ENCODE results near the gene ACTRT2.

The ACTRT2 gene

DNA sequence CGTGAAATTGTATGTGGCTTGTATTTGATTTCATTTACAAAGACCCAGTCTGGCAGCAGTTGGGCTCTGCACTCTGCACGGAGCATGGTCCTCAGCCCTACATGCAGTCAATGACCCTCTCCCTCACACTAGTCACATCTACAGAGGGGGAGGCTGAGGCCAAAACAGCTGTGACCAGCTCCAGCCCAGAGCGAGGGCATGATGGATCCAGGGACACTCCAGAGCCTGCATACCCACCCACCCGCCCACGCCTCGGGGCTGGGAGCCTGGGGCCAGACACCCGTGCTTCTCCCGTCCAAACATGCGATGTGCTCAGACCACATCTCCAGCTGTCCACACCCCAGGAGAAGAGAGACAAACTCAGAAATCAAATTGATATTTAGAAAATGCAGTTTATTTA lies 33.8 kb downstream of the ACTRT2 start:
- no peak for DNase-seq (ENCODE audit: low read depth)

DNA sequence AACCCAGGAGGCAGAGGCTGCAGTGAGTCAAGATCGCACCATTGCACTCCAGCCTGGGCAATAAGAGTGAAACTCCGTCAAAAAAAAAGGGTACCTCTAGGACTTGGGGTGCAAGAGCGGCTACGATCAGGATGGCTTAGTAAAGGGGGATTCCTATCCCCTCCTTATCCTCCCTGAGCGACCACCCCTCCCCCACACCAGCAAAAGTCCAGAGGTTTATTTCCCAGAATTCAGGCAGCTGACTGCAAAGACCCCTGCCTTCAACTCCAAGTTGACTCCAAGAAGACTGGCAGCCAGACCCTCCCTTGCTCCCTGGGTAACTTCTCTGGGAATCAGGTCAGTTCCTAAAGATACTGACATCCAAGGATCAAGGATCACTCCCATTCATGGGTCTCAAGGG lies 35.4 kb downstream of the ACTRT2 start:
- no peak for DNase-seq (ENCODE audit: low read depth)

DNA sequence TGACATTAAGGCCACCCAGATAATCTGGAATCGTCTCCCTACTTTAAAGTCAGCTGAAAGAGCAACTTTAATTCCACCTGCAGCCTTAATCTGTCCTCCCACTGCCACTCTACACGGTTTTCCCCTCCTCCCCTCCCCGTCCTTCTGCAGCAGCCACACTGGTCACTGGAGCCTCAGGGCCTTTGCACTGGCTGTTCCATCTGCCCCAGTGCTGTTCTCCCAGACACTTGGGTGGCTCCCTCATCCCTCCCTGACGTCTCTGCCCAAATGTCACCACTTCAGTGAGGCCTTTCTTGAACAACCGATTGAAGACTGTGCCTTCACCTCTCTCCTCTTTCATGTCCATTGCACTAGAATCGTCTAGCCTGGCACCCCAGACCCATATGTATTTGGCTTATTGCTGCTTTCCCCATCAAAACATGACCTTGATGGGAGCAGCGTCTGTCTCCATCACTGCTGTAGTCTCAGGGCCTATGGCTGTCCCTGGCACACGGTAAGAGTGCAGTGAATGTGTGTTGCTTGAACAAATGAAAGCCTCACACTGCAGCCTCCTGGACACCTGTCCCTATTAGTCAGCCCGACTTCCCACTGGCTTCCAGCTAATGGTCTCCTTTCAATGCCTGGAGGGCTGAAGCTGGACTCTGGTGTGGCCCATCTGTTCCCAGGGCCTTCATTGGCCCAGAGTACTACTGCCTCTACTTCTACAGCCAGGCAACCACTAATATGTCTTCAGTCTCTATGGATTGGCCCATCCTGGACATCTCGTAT lies 37.2 kb downstream of the ACTRT2 start:
- DNase-seq (ENCODE audit: low read depth), result no peak

DNA sequence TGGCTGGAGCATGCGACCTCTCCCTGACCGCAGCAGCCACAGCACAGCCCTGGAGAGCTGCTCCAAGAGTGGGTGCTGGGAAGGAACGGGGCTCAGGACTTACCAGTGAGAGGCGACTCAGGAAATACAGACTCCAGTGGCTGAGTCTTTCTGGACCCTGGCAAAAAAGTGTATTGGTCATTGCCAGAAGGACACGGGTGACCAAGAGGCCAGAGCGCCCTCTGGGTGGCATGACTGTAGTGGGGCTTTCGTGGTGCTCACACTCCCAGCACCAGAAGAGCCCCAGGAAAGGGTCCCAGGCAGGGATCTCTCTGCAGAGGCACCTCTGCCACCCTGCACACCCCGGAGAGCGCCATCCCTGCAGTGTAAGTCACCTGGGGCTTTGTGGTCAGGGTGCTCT lies 38.9 kb downstream of the ACTRT2 start:
- DNase-seq (ENCODE audit: low read depth), result no peak

DNA sequence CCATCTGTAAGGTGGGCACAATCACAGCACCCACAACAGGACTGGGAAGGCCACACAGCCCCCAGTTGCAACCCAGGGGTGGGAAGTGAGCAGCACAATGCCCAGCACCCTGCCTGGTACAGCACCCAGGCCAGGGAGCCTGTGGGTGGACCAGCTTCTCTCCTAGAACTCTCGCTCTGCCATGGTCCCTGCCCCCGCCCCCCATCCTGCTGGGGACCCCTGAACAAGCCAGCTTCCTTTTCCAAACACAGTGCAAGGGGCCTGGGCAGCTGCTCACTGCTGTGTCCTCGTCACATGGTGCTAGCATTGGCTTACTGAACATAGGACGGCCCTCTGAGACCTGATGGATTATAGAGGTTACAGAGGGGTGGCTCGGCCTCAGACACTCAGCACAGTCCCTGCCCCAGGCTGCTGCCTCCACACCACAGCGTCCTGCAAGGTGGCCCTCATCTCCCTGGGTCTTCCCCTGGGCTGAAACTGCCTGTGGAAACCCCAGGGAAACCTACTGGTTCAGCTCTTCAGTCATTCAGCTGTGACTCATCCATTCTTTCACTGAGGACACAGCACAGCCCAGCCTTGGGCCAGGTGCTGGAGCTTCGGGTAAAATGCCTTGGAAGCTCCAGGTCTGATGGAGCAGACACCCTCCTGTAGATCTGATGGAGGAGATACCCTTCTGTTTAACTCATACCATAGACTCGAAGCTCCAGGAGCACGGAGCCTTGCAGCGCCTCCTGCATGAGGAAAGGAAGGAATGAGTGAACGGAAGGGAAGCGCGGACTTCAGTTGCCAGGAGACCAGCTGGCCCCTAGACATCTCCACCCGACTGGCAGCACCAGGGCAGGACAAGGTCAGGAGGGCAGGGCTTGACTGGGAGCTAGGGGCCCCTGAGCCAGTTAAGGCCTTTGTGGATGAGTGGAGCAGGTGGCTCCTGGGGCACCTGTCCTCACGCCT lies 39.6 kb downstream of the ACTRT2 start:
- DNase-seq (ENCODE audit: low read depth), result no peak

DNA sequence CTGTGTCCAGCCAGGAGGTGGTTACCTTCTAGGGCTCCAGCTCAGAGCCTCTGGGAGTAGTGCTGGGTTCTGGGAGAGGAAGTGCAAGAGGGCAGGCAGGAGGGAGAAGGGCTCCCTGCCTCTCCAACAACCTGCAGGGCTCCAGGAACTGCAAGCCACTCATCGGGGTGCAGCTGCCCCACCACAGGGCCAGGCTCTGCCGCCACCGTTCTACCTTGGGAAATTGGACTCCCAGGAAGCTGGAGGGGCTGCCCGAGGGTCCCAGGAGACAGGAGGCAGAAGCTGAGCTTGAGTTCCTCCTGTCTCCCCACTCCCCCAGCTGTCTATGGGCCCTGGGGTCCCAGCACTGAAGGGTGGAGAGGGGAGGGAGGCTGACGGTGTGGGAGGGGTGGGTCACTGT lies 40.3 kb downstream of the ACTRT2 start:
- no peak for DNase-seq (ENCODE audit: low read depth)

DNA sequence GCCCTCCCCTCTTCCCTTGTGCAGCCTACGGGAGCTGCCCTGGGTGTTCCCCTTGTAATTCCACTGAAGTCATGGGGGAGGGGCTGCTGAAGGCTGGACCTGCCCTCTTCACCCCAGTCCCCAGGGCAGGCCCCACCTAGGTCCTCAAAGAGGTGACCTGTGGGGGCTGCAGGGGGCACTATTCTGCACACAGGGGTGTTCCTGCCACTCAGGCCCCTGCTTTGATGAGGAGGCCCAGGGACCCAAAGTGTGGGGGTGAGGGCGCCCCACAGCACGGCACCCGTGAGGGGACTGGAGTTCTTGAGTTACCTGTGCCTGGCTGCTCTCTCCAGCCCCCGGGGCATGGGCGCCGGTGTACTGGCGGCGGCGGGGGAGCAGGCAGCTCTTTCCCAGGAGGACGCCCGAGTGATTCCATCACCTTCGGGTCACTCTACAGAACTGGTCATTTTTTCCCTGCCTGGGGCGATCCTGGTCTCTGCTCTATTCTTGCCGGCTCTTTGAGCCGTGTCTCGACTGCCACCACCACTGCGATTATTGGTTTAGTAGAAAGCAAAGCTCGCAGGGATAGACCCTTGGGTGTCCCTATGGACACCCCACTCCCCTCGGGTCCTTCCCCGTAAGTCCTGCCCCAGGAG lies 40.8 kb downstream of the ACTRT2 start:
- no peak for DNase-seq (ENCODE audit: low read depth)

DNA sequence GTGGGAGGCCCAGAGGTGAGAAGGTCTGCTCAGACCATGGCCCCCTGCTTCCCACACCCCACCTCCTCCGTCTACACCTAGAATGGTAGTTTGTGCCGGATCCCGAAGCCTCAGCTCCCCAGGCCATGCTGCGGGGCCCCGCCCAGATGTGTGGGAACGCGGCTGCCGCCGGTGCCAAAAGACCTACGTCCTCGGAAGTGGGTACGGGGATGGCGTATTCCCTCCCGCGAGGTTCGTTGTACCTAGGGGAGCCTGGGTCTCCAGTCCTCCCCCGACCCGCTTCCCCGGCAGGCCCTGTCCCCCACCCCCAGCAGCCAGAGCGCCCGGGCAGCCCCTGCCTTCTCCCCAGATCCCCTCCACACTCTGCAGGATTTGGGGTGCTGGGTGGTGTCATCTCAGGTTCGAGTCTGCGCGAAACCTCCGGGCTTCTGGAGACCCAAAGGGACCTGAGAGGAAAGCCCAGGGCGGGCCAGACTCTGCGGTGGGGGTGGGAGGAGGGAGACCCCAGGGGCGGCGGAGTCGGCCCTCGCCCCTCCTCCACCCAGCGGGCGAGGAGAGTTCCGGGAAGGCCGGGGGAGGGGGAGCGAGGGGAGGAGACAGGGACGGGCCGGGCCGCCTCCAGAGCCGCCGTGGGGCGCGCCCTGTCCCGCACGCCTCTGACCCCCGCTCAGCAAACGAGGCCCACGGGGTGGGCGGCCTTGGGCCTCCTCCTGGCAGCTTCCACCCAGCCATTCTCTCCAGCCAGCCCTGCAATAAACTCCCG lies 41.5 kb downstream of the ACTRT2 start:
- DNase-seq (ENCODE audit: low read depth), result no peak

DNA sequence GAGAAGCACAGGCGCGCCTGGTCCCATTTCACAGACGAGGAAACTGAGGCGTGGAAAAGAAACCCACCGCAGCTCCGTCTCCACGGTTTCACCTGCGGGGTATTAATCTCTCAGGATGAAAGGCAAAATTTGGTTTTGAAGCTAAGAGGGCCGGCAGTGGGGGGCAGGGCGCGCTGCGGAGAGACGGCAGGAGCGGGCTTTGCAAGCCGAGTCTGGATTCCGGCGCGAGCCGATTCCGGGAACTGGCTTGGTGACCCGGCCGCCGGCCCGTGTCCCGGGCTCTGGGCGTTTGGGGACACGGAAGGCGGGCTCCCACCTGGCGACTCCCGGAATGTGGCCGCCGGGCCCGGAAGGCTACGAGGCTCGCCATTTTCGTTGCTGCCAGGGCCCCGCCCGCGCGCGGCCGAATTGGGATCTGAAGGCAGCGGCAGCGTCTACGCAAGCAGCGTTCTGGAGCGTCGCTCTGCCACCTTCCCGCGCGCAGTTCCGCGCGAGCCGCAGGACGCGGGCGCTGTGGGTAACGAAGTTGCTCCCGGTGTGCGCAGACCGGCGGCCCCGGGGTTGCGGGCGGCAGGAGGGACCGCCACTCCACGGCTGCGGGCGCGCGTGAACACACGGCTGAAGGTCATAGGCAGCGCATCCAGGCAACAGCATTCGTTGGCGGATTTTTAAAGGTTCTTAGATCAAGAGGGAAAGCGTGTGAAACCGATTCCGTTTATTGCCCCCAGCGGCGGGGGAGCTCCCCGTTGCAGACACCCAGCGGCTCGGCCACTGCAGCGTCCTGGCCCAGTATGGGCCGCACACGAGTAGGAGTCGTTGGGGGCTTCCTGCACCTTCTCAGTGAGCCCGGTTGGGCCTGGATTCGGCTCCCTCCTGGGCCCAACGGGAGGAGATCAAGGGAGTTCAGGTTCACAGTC lies 42.4 kb downstream of the ACTRT2 start:
- no peak for DNase-seq (ENCODE audit: low read depth)

DNA sequence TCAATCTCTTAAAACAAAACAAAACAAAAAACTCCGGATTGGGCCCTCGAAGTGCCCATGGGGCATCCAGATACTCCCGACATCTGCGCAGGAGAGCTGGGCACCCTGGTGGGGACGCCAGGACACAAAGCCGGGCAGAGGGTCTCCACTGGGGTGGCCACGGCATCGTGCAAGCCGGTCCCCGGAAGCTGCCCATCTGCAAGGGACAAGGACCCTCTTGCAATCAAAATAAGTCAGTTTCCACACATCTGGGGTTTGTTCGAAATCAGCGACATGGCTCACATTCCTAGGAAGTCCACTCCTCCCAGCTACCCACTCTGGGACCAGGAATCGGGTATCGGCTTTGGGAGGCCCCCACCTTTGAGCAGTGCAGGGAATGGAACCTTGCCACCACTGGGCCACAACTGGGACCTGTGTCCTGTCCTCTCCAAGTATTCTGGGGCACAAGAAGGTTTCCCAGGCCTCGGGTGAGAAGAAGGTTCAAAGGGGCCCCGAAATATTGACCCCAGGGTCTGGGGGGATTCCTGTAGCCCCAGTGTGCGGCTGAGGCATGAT lies 43.1 kb downstream of the ACTRT2 start:
- DNase-seq (ENCODE audit: low read depth), result no peak

DNA sequence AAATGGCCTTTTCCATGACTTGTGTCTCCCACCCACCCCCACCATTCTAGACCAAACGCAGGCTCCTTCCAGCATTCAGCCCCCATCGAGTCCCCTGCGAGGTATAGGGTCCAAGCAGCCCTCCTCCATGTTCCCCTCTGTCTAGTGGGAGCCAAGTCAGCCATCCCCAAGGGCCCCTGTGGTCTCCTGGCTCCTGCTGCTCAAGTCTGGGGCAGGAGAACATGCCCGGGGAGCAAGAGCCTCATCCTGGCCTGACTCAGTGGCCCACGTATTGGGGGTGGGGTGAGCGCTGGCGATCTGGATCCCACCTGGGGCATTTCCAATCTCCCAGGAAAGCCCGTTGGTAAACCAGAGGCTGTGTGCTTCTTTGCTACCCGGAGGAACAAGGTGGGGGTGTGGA lies 43.6 kb downstream of the ACTRT2 start:
- no peak for DNase-seq (ENCODE audit: low read depth)

DNA sequence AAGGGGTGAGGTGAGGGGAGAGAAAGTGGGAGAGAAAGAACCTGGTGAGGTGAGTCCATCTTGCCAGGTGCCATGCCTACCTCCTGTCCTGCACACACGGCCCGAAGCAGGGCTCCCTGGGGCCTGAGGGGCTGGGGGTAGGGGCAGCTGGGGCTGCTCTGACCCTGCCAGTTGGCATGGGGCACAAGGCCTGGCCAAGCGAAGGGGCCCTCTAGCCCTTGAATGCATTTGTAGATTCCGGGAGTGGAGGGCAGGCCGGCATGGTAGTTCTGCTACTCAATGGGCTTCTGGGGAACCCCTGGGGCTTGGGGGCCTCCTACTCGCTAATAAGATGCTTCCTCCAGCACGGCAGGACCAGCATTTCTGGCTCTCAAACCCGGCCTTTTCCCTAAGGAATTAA lies 44.1 kb downstream of the ACTRT2 start:
- no peak for DNase-seq (ENCODE audit: low read depth)

DNA sequence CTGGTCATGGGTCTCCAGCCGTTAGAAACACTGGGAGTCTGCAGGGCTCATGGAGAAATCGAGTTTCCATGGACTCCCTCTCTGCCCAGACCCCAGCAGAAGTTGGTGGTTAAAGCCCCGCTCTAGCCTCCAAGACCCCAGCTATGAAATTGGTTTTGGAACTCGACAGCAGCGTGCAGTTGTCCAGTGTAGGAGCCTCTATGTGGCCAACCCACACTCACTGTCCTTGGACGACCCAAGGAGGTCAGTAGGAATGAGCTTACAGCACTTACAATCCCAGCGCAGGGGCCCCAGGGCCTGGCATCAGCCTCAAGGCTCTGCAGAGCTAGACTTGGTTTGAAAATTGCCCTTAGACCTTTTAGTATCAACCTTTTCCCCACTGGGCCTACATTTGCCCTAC lies 44.5 kb downstream of the ACTRT2 start:
- DNase-seq (ENCODE audit: low read depth), result no peak

DNA sequence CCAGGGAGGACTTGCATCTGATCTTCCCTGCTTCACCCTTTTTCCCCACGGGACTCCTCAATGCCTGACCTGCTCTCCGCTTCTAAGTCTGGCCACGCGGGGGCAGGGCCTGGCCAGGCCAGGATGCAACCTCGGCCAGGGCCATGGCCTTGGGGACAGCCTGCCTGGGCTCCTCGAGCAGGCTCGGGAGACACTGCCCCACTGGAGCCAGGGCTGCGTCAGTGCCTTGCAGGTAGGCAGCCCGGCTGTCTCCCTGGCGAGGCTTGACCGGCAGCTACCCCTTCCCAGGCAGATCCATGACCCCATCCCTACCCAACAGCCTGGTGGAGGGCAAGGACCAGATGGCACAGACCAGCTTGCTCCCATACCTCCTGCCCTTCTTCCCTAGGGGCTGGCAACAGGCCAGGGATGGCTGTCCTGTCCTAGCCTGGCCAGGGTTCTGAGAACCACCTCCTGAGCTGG lies 45.0 kb downstream of the ACTRT2 start:
- DNase-seq (ENCODE audit: low read depth), result no peak

DNA sequence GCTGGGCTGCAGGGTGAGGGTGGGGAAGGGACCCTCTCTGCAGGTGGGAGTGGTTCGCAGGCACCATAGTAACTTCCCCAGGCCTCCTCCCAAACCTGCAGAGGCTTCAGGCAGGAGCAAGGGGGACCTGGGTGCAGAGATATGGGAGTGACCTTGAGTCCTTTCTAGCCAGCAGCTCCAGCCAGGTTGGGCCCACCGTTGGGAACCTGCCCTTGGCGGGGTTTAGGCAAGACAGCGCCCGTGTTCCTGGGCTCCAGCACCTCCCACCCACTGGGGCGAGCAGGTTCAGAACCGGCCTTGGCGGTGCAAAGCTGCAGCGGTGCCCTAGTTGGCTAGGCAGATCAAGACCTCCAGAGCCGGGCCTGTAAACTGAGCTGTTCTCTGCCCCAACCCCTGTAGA lies 45.6 kb downstream of the ACTRT2 start:
- no peak for DNase-seq (ENCODE audit: low read depth)

DNA sequence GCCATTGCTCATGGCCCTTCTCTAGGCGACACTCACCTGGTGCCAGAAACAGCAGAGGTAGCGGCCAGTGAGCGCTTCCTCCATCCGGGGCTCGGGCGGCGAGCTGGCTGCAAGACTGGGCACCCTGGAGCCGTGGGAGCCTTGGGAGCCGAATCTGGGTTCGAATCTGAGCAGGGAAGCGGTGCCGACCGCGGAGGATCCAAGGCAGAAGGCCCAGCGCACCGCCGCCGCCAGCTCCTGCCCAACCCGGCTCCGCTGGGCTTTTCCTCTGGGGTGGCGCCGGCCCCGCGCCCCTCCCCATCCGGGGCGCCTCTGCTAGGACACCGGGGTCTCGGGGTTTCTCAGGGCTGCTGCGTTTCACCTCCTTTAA lies 46.0 kb downstream of the ACTRT2 start:
- no peak for DNase-seq (ENCODE audit: low read depth)

DNA sequence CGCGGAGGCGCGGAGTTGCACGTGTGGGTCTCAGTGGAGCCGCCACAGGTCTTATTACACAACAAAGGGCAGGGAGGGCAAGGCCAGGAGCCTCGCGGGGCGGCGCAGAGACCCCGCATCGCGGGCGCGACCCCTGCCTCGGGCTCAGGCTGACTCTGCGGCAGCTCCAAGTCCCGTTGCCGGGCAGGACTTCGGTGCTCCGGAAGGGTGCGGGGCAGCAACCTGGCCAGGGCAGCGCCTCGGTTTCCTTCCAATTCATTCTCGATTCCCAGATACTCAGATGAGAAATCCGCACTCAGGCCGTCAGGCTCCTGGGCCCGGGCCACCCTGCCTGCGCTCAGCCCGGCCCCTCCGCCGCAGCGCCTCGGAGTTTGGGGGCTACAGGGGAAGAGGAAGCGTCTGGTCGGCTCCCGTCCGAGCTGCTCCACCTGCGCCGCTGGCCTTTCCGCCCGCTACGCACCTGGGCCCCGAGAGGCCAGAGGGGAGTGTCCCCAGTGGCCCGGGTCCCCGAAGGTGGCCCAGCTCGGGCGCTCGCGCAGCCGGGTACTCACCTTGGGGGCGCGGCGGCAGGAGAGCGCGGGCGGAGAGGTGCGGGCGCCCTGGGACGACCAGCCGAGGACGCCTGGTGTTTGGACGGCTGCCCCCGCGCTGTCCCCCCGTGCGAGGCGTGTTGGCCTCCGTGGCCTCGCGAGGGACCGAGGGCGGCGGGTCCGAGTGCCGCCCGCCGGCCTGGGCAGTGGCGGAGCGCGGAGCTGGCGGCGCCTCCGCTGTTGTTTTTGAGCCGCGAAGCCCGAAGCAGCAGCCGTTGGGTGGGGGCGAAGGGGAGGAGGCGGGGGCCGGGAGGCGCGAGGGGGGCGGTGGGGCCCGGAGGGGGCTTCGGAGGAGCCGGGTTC lies 46.6 kb downstream of the ACTRT2 start:
- no peak for DNase-seq (ENCODE audit: low read depth)

DNA sequence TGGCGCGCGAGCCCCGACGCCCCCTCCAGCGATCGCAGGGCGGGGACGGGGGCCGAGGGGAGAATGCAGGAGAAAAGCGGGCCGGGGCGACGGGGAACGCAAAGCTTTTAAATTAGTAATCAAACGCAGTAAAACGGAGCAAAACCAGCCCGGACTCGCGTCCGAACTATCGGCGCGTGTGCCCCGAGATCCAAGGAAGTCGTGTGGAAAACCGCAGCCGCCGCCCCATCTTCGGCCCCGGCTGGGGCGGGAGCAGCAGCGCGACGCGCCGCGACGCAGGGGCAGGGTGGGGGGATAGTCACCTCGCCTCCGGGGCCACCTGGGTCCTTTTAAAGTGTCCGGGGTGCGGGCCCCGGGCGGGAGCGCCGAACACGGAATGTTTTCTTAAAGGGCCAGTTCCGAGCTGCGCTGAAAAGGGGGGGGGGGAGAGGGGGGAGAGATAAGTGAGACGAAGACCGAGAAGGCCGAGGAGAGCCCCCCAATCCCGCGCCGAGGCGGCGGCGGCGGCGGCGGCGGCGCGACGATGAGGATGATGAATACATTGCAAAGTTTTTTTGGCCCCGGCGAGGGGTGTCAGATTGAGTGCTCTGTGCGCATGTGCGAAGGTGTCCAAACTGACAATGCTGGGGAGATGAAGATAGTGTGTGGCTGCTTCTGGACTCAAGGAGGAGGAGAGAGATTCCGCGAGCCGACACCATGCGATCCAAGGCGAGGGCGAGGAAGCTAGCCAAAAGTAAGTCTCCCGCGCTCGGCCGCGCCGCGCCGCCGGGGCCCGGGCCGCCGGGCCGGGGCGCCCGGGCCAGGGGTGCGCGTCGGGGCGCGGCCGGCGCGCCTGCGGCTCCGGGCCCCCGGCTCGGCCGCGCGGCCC lies 47.5 kb downstream of the ACTRT2 start, which contains the start of gene PRDM16:
TSS of gene PRDM16 (plus strand) at position 640 of the 868 bp plus-strand sequence. CDS start at position 697, 57 bp downstream.
- DNase-seq (ENCODE audit: low read depth), result no peak

Measured in stimulated activated CD8-positive, alpha-beta memory T cell treated with anti-CD3 and anti-CD28 coated beads, Interleukin-12 subunit alpha, Interleukin-12 subunit beta, amount 100 ng/mL, for 1 hour (primary cell).